ENCODE results near the gene RAPGEF2. TPM values are rescaled to one million over a fixed set of nuclear protein-coding genes. Genes with fewer than 3 reads are reported as not detected.

The RAPGEF2 gene
- total and polyA plus RNA-seq, 9 of the 15 experiments (the other 6 are each of a cell fraction or from before 2014, with no cell fraction given) = 3.1 to 32.6 (median 23.1) TPM

DNA sequence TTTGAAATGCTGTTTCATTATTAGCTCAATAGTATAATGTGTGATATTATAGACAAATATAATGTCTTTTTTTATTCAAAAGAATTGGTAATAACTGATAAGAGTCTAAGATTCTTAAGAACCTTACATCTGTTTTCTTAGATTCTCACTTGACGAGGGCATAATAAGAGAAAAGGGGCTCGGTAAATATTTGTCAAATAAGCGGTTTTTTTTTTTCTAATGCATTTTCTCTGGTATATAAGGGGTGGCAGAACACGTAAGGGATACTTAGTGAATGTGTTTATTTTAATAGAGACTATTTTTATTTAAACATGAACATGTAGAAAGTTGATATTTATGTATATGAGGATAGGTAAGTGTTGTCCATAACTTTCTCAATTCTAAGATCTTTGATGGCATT is 200.6 kb downstream of the RAPGEF2 start (continued):
- TF ChIP-seq SAFB (IDR thresholded peaks at IDR 0.05; ENCODE audit: borderline replicate concordance, low read depth, low read length) (no peak), STAT5A (IDR thresholded peaks at IDR 0.05; ENCODE audit: borderline replicate concordance, low read length) (no peak), NFRKB (IDR thresholded peaks at IDR 0.05; ENCODE audit: low read depth) (no peak), EGR1 (conservative IDR thresholded peaks at IDR 0.05) (no peak), TRIM24 (IDR thresholded peaks at IDR 0.05) (no peak), RFX5 (IDR thresholded peaks at IDR 0.05; ENCODE audit: low read depth, low read length) (no peak), ETS2 (tag; IDR thresholded peaks at IDR 0.05; ENCODE audit: borderline replicate concordance, poor library complexity, severe bottlenecking) (no peak), RFX1 (IDR thresholded peaks at IDR 0.05) (no peak), ZNF263 (CRISPR knock-in tag; IDR thresholded peaks at IDR 0.05; ENCODE audit: borderline replicate concordance) (no peak), ZNF316 (IDR thresholded peaks at IDR 0.05) (peak; percentile 82), SMAD3 (CRISPR knock-in tag; conservative IDR thresholded peaks at IDR 0.05) (no peak)
- TF ChIP-seq, protein P1, sequence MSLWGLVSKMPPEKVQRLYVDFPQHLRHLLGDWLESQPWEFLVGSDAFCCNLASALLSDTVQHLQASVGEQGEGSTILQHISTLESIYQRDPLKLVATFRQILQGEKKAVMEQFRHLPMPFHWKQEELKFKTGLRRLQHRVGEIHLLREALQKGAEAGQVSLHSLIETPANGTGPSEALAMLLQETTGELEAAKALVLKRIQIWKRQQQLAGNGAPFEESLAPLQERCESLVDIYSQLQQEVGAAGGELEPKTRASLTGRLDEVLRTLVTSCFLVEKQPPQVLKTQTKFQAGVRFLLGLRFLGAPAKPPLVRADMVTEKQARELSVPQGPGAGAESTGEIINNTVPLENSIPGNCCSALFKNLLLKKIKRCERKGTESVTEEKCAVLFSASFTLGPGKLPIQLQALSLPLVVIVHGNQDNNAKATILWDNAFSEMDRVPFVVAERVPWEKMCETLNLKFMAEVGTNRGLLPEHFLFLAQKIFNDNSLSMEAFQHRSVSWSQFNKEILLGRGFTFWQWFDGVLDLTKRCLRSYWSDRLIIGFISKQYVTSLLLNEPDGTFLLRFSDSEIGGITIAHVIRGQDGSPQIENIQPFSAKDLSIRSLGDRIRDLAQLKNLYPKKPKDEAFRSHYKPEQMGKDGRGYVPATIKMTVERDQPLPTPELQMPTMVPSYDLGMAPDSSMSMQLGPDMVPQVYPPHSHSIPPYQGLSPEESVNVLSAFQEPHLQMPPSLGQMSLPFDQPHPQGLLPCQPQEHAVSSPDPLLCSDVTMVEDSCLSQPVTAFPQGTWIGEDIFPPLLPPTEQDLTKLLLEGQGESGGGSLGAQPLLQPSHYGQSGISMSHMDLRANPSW (CRISPR knock-in tag; IDR thresholded peaks at IDR 0.05) = no peak
- TF ChIP-seq, protein P2, sequence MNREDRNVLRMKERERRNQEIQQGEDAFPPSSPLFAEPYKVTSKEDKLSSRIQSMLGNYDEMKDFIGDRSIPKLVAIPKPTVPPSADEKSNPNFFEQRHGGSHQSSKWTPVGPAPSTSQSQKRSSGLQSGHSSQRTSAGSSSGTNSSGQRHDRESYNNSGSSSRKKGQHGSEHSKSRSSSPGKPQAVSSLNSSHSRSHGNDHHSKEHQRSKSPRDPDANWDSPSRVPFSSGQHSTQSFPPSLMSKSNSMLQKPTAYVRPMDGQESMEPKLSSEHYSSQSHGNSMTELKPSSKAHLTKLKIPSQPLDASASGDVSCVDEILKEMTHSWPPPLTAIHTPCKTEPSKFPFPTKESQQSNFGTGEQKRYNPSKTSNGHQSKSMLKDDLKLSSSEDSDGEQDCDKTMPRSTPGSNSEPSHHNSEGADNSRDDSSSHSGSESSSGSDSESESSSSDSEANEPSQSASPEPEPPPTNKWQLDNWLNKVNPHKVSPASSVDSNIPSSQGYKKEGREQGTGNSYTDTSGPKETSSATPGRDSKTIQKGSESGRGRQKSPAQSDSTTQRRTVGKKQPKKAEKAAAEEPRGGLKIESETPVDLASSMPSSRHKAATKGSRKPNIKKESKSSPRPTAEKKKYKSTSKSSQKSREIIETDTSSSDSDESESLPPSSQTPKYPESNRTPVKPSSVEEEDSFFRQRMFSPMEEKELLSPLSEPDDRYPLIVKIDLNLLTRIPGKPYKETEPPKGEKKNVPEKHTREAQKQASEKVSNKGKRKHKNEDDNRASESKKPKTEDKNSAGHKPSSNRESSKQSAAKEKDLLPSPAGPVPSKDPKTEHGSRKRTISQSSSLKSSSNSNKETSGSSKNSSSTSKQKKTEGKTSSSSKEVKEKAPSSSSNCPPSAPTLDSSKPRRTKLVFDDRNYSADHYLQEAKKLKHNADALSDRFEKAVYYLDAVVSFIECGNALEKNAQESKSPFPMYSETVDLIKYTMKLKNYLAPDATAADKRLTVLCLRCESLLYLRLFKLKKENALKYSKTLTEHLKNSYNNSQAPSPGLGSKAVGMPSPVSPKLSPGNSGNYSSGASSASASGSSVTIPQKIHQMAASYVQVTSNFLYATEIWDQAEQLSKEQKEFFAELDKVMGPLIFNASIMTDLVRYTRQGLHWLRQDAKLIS (CRISPR knock-in tag; IDR thresholded peaks at IDR 0.05) = no peak
- TF ChIP-seq, protein P3, sequence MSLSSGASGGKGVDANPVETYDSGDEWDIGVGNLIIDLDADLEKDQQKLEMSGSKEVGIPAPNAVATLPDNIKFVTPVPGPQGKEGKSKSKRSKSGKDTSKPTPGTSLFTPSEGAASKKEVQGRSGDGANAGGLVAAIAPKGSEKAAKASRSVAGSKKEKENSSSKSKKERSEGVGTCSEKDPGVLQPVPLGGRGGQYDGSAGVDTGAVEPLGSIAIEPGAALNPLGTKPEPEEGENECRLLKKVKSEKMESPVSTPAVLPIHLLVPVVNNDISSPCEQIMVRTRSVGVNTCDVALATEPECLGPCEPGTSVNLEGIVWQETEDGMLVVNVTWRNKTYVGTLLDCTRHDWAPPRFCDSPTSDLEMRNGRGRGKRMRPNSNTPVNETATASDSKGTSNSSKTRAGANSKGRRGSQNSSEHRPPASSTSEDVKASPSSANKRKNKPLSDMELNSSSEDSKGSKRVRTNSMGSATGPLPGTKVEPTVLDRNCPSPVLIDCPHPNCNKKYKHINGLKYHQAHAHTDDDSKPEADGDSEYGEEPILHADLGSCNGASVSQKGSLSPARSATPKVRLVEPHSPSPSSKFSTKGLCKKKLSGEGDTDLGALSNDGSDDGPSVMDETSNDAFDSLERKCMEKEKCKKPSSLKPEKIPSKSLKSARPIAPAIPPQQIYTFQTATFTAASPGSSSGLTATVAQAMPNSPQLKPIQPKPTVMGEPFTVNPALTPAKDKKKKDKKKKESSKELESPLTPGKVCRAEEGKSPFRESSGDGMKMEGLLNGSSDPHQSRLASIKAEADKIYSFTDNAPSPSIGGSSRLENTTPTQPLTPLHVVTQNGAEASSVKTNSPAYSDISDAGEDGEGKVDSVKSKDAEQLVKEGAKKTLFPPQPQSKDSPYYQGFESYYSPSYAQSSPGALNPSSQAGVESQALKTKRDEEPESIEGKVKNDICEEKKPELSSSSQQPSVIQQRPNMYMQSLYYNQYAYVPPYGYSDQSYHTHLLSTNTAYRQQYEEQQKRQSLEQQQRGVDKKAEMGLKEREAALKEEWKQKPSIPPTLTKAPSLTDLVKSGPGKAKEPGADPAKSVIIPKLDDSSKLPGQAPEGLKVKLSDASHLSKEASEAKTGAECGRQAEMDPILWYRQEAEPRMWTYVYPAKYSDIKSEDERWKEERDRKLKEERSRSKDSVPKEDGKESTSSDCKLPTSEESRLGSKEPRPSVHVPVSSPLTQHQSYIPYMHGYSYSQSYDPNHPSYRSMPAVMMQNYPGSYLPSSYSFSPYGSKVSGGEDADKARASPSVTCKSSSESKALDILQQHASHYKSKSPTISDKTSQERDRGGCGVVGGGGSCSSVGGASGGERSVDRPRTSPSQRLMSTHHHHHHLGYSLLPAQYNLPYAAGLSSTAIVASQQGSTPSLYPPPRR (CRISPR knock-in tag; IDR thresholded peaks at IDR 0.05; ENCODE audit: borderline replicate concordance) = no peak
